ENCODE data around the gene ACAP3. TPM values are rescaled to one million over a fixed set of nuclear protein-coding genes. Genes with fewer than 3 reads are reported as not detected.

The ACAP3 gene
- polyA plus RNA-seq, 1 donor from 2014 or later = 10.5 TPM

GRCh38 chr1:1273209-1273511, 34.6 kb downstream of the ACAP3 start:
- Mint-ChIP-seq H3K9me3 (no peaks in the 10 kb centered on the region), H3K4me1 (peaks cover 15 to 26% (median 24%) of the 10 kb centered on the region in 3 donors), H3K27me3 (no peaks in the 10 kb centered on the region), H3K4me3 (peak overlapping the region; percentile 88 to 94 (median 91)), H3K27ac (peak overlapping the region; percentile 53 to 90 (median 81)), H3K36me3 (peaks cover 2% of the 10 kb centered on the region)

DNA sequence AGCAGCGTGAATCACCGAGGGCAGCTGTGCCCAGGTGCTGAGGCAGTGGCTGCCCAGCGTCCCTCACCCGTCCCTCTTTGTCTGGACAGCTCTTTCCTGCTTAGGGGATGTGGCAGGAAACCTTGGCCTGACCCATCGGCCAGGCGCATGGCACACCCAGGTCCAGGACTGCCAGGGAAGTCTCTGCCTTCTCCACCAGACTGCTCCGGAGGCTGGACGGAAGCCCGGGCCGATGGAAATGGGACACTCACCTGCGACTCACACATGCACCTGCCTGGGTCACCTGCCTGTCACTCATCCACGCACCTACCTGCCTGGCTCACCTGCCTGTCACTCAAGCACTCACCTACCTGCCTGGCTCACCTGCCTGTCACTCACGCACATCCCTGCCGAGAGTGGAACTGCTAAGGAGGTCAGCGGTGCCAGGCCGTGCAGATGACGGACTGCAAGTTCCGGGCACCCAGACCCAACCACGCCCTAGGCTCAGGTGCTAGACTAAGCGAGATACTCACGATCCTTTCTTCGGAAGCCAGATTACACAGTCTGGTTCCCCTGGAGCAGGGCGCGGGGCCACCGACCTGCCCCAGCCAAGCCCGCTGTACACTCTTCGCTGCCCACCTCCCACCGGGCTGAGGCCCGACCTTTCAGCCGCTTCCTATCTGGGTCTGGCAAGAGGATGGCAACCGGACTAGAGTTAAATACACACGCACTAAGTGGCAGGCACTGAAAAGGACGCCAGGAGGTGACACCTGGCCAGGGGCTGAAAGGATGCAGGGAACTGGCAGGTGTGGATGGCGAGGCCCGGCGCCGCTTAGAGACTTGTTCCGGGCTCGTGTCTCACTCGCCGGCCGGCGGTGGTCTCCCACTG, 35.2 kb downstream of the ACAP3 start:
- H3K27me3 Mint-ChIP-seq = no peaks in the 10 kb centered on the region
- peaks cover 15 to 26% (median 24%) of the 10 kb centered on the region in 3 donors for H3K4me1 Mint-ChIP-seq
- peak overlapping the region; percentile 88 to 94 (median 91) for H3K4me3 Mint-ChIP-seq
- H3K27ac Mint-ChIP-seq = peak overlapping the region; percentile 53 to 90 (median 81)
- H3K9me3 Mint-ChIP-seq = no peaks in the 10 kb centered on the region
- H3K36me3 Mint-ChIP-seq = peaks cover 2% of the 10 kb centered on the region

DNA sequence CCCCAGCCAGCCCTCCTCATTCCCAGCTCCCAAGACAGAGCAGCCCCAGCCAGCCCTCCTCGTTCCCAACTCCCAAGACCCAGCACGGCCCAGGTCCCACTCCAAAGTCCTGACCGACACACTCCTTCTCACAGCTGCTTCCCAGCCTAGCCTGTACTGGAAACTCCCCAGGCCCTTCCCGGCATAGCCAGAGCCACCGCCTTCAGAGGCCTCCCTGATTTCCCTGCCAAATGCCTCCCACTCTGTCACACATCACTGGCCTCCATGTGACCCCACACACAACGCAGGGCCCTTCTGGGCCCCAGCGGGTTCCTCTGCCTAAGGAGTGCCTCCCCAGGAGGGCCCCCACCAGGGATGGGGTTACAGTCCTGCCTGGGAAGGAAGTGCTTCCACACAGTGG, 36.9 kb downstream of the ACAP3 start:
- Mint-ChIP-seq H3K36me3 (peaks cover 2% of the 10 kb centered on the region), H3K27ac (peak overlapping the region in 2 of 3 donors; percentile 13 to 85), H3K27me3 (no peaks in the 10 kb centered on the region), H3K4me1 (peaks cover 15 to 26% (median 26%) of the 10 kb centered on the region in 3 donors), H3K4me3 (peak overlapping the region; percentile 41 to 92 (median 89)), H3K9me3 (no peaks in the 10 kb centered on the region)

DNA sequence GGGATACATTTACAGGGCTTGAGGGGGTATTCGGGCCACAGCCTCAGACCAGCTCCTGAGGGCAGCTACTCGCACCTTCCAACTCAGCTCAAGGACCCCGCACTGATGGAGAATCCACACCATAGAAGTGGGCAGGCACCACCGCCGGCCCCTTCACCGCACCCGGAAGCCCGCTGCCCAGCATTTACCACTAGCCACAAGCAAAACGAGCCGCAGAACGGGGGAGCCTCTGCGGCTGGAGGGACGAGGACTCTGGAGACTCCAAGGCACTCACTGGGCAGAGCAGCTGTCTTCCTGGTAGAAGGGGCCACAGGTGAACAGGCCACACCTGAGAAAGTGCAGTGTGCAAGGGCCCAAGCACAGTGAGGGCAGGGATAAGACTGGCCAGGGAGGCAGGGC, 39.4 kb downstream of the ACAP3 start:
- H3K27ac Mint-ChIP-seq = no peak overlapping the region
- H3K4me3 Mint-ChIP-seq = no peak overlapping the region
- peaks cover 15 to 26% (median 26%) of the 10 kb centered on the region in 3 donors for H3K4me1 Mint-ChIP-seq

DNA sequence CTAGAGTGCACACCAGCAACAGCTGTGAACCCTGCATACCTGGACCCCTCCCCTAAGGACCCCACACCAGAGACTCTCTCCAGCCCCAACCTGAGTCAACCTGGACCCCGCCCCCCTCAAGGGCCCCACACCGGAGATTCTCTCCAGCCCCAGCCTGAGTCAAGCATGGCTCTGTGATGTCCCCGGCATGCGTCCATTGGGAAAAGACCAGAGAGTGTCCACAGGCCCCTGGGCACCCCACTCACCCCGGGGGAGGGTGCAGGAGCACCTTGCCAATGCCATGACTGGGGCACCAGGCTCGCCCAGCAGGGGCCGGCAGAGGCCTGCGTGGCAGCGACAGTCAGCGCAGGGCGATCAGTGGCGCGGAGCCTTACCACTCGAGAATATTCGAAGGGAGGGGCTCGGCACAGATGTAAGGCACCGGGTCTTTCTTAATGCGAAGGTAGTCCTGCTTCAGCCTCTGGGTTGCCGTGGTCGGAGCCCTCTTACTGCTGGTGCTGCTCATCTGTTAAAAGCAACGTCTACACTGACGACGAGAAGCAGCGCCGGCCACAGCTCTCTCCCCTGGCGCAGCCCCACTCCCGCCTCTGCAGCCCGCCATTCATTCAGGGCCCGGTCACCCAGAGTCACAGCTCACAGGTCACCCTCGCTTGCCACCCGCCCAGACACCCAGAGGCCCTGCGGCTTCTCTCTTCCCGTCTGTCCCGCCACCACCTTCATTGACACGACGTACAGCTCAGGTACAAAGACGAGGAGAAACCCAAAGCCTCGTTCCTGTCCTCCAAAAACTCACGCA, 40.0 kb downstream of the ACAP3 start:
- H3K27me3 Mint-ChIP-seq = no peaks in the 10 kb centered on the region
- H3K9me3 Mint-ChIP-seq = no peaks in the 10 kb centered on the region
- no peak overlapping the region for H3K27ac Mint-ChIP-seq
- peaks cover 12 to 26% (median 24%) of the 10 kb centered on the region in 3 donors for H3K4me1 Mint-ChIP-seq
- peak overlapping the region in 1 of 4 donors; percentile 53 for H3K4me3 Mint-ChIP-seq
- H3K36me3 Mint-ChIP-seq = no peaks in the 10 kb centered on the region

More for the DNA sequence above, 39.4 kb downstream of the ACAP3 start:
- Mint-ChIP-seq H3K36me3 (no peaks in the 10 kb centered on the region), H3K27me3 (no peaks in the 10 kb centered on the region), H3K9me3 (no peaks in the 10 kb centered on the region)

DNA sequence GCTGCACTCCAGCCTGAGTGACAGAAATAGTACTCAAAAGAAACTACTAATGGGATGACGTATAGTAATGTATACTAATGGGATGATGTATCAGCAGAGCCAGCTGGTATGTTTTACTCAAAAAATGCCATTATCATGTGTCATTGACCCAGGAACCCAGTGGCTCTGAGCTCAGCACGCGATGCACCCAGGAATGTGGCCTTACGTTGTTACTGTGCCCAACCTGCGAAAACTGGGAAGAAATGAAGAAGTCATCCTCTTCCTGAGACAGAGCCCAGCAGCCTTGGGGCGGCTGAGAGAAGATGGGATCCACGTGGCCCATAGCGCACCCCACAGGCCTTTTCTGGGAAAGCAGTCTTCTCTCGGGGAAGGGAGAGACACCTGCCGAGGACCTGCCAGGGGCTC, 42.9 kb downstream of the ACAP3 start:
- no peak overlapping the region for H3K27ac Mint-ChIP-seq
- H3K4me1 Mint-ChIP-seq = peaks cover 2 to 10% (median 7%) of the 10 kb centered on the region in 3 donors
- H3K4me3 Mint-ChIP-seq = no peak overlapping the region
- no peaks in the 10 kb centered on the region for H3K9me3 Mint-ChIP-seq
- H3K36me3 Mint-ChIP-seq = peaks cover 1% of the 10 kb centered on the region
- no peaks in the 10 kb centered on the region for H3K27me3 Mint-ChIP-seq

DNA sequence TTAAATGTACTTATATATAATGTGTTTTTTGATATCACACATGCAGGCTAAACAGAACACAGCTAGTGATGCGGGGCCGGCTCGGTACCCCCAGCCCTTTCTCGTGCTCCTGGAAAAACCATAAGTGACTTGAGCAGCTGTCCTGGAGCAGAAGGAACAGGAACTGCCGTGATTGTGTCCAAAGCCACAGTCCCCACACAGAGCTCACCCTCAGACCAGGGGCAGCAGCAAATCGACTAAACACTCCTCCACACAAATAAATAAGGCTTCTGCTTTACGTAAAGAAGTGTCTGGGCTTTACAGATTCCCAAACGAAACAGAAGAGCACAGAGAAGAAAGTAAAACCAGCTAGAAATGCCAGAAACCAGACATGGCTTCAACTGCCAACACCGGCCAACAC, 43.7 kb downstream of the ACAP3 start:
- Mint-ChIP-seq H3K4me1 (peaks cover 0 to 8% (median 7%) of the 10 kb centered on the region in 3 donors), H3K27me3 (no peaks in the 10 kb centered on the region), H3K27ac (no peak overlapping the region), H3K36me3 (peaks cover 1% of the 10 kb centered on the region), H3K9me3 (no peaks in the 10 kb centered on the region), H3K4me3 (no peak overlapping the region)

GRCh38 chr1:1262758-1263157, 45.0 kb downstream of the ACAP3 start:
- Mint-ChIP-seq H3K9me3 (no peaks in the 10 kb centered on the region), H3K4me3 (no peak overlapping the region), H3K4me1 (peaks cover 0 to 7% (median 6%) of the 10 kb centered on the region in 3 donors)

DNA sequence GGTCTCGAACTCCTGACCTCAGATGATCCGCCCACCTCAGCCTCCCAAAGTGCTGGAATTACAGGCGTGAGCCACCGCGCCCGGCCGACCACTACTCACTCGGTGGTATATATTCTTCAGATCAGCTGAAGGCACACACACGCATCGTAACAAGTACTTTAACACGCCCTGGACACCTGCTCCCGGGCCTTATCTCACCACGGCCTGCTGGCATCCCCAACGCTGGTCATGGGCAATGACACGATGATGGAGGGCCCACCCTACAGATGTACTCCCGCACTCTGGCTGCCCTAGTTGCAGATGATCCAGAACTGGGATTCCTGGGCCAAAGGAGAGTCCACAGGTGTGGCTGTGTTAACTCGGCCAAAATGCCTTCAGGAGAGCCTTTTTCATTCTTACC, 45.7 kb downstream of the ACAP3 start:
- Mint-ChIP-seq H3K27me3 (no peaks in the 10 kb centered on the region), H3K36me3 (peaks cover 3% of the 10 kb centered on the region), H3K27ac (no peak overlapping the region), H3K4me1 (peaks cover 0 to 7% (median 6%) of the 10 kb centered on the region in 3 donors), H3K4me3 (no peak overlapping the region), H3K9me3 (no peaks in the 10 kb centered on the region)

More at GRCh38 chr1:1262758-1263157, 45.0 kb downstream of the ACAP3 start:
- Mint-ChIP-seq H3K27ac (peak overlapping the region in 1 of 3 donors; percentile 57), H3K36me3 (peaks cover 3% of the 10 kb centered on the region), H3K27me3 (no peaks in the 10 kb centered on the region)

- Mint-ChIP-seq H3K4me1 (peaks cover 0 to 7% (median 5%) of the 10 kb centered on the region in 3 donors), H3K27me3 (no peaks in the 10 kb centered on the region), H3K27ac (peak overlapping the region in 1 of 3 donors; percentile 6), H3K4me3 (no peak overlapping the region), H3K36me3 (peaks cover 3% of the 10 kb centered on the region), H3K9me3 (no peaks in the 10 kb centered on the region)
These were observed 46.7 kb downstream of the ACAP3 start for GRCh38 chr1:1260843-1261560.

- peaks cover 3% of the 10 kb centered on the region for H3K36me3 Mint-ChIP-seq
- H3K27me3 Mint-ChIP-seq = no peaks in the 10 kb centered on the region
- peak overlapping the region in 1 of 4 donors; percentile 65 for H3K4me3 Mint-ChIP-seq
- H3K4me1 Mint-ChIP-seq = peaks cover 0 to 7% (median 4%) of the 10 kb centered on the region in 3 donors
- H3K27ac Mint-ChIP-seq = peak overlapping the region; percentile 6 to 49 (median 22)
- H3K9me3 Mint-ChIP-seq = no peaks in the 10 kb centered on the region
These were observed 47.7 kb downstream of the ACAP3 start for GRCh38 chr1:1259951-1260600.

- H3K4me1 Mint-ChIP-seq = peaks cover 0 to 7% (median 4%) of the 10 kb centered on the region in 3 donors
- peak overlapping the region in 1 of 4 donors; percentile 41 for H3K4me3 Mint-ChIP-seq
- no peaks in the 10 kb centered on the region for H3K27me3 Mint-ChIP-seq
- peaks cover 3% of the 10 kb centered on the region for H3K36me3 Mint-ChIP-seq
- H3K27ac Mint-ChIP-seq = peak overlapping the region in 1 of 3 donors; percentile 22
- H3K9me3 Mint-ChIP-seq = no peaks in the 10 kb centered on the region
These were observed 48.2 kb downstream of the ACAP3 start for GRCh38 chr1:1259540-1259939.

DNA sequence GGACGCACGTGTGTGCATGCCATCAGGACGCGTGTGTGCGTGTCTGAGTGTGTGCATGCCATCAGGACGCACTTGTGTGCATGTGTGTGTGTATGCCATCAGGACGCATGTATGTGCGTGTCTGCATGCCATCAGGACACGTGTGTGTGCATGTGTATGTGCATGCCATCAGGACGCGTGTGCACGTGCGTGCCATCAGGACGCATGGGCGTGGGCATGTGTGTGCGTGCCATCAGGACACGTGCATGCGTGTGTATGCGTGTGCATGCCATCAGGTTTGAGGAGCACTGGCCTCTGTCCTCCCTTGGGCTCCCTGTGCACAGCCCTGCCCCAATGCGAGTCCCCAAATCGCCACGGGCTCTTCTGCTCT, 48.6 kb downstream of the ACAP3 start:
- no peaks in the 10 kb centered on the region for H3K9me3 Mint-ChIP-seq
- peaks cover 3% of the 10 kb centered on the region for H3K36me3 Mint-ChIP-seq
- H3K4me3 Mint-ChIP-seq = peak overlapping the region in 1 of 4 donors; percentile 41
- H3K27ac Mint-ChIP-seq = peak overlapping the region in 1 of 3 donors; percentile 23
- H3K27me3 Mint-ChIP-seq = no peaks in the 10 kb centered on the region
- H3K4me1 Mint-ChIP-seq = peaks cover 0 to 7% (median 4%) of the 10 kb centered on the region in 3 donors
